Hematopoietic multipotent progenitor cell treated with erythropoietin and hydrocortisone succinate and interleukin-3 and kit ligand, for 17 days (in vitro differentiated cells): ENCODE results near the gene N4BP2.

Experiments
- DNase-seq: peaks from one replicate; pipeline ENCODE4 v3.0.0-alpha.2; 2015; ENCODE audit warnings: low spot score

The N4BP2 gene

DNA sequence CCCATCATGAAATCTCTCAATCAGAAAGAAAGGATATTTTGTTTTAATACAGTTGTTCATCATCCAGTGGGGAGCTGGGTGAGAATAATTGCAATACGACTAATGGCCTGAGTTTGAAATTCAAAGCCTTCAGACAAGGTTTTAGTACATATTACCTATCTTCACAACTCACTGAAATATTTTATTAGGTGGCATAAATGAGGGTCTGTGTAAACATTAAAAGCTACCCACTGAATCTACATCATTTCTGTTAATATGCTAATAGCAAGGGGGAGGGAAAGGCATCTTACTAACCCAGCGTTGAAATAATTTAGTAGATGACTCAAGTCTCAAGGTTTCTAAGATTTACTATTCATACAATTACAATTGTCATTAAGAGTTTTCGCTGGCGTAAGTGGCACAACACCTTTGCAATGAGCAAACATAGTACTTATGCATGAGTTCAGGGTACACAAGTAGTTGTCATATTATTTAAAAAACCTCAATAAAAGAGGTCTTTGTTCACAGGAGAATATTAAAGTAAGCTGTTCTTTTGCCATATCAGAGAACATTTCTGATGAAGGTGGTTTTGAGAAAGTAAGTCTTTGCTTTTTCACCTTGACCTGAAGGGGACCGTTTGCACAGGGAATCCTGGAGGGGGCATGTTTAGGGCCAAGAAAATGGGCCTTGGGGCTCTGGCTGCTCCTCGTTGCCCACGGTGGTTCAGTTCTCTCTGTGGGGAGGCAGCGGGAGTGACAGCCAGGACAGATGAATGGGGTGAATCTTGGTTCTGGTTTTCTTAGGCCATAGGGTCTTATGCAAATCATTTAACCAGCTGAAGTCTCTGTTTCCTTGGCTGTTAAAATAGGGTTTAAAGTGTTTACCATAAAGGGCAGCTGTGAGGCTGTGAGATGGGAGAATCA lies 135.7 kb downstream of the N4BP2 start:
- DNase-seq, result no peak

DNA sequence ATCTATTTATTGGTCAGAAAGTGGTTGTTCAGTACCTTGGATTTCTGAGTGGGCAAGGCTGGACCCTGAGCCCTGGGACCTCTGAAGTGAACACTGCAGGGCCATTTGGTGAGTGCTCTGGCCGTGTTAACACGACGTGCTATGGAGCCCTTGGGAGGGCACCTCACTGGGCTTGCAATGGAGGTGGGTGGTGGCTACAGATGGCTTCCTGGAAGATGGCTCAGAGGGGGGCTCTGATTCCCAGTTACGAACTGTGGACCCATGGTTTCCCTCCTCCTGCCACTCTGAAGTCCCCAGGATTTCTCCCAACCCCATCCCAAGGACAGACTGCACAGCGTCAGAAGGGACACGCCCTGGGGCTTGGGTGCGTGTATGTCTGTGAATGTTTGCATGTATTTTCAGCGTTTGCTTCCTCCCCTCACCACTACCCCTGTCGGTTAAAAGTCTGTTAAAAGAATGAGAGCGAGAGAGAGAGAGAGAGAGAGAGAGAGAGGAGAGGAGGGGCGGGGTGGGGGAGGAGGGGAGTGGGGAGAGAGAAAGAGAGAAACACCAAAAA lies 136.4 kb downstream of the N4BP2 start:
- no peak for DNase-seq

DNA sequence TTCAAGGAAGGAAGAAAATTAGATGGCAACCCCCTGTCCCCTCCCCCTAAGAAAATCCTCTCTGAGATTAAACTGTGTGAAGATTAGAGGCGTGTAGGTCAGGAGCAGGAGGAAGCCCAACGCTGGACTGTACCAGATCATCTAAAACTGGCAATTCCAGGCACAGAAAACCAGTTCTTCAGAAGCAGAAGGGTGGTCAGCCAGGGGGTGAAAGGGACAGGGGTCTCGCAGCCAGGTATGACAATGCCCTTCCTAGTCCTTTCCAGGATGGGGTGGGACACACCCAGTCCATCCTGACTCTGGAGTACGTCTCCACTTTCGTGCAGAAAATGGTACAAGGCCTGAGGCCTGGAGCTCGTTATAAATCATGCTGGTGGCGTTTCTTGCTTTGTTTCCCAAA lies 136.9 kb downstream of the N4BP2 start:
- DNase-seq, result no peak

DNA sequence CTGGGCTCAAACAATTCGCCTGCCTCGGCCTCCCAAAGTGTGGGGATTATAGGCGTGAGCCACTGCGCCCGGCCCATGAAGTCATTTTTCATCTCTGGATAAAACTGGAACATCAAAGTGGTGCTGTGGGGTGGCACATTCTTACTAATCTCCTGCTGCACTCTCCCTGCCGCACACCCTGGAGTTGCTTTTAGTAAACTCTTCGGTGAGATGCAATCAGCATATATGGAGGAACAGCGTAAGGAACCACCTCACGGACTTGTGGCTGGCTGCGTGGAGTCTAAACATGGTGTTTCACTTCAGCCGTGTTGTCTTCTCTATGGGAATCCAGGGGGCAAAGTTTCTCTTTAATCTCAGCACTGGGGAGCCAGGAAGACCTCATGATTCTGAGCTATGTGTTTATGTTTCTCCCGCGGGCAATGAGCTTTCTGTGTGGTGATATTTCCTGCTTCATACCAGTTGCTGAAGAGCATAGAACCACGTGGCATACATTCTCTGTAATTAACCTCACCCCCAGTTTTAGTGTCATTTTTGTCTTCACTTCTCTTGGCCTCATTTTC lies 138.0 kb downstream of the N4BP2 start:
- no peak for DNase-seq

- DNase-seq, result no peak
Measured at GRCh38 chr4:40195182-40196177, 138.8 kb downstream of the N4BP2 start.

DNA sequence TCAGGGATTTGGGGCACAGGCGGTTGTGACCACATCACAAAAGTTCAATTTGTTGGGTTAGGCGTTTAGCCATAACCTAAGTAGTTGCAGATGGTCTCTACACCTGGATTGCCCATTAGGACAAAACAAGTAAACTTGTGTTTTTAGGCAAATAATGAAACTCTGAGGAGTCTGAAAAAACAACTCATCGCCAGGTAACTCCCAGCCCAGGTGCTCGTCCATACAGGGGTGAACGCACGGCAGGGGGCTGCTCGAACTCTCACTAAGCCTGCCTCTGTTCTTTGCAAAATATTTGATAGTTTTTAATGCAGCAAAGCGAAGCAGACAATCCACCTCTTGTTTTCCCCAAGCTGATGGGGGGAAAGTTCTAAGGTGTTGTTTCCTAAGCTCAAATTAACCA lies 139.6 kb downstream of the N4BP2 start:
- DNase-seq, result no peak

GRCh38 chr4:40196724-40197281 lies 140.2 kb downstream of the N4BP2 start, which contains the start of gene RHOH:
TSS of gene RHOH (plus strand) at chr4:40197031. CDS start at chr4:40243387, 46,356 bp downstream.
- DNase-seq, result no peak

DNA sequence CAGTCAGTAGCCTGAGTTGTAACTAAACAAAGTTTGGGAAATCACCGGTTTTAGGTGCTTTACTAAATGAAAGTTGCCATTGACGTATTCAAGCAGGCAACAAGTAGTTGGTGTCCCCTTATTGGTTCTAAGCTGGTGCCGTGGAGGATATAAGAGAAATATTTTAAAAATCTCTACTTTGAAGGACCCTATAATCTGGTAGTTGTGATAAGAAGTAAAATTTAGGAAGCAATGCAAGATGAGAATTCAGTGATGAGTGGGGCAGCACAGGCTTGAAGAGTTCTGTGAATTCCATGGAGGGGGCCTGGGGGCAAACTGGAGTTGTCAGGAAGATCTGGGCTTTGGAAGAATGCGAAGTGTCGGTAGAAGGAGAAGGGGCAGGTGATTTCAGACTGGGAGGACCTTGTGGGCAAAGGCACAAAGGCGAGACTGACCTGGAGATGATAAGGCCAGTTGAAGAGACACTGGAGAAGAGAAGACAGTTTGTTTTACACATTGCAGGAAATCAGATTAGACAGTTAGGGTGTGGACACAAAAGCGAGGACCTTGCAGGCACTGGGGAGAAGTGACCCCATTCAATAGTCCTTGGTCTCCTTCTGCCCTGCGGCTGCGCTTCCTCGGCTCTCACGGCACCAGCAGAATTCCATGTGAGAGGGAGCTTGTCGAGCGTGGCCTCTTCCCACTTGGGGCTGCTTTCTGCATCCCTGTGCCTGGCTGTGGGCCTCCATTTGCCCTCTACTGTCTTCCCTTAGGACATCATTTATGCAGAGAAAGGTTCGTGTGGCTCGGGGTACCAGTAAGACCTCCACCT lies 141.4 kb downstream of the N4BP2 start:
- DNase-seq, result peak; percentile 24

- DNase-seq, result peak; percentile 21
Measured at GRCh38 chr4:40199179-40199670, 142.6 kb downstream of the N4BP2 start.

- DNase-seq, result peak; percentile 28
Measured at GRCh38 chr4:40199999-40200874, 143.6 kb downstream of the N4BP2 start.

DNA sequence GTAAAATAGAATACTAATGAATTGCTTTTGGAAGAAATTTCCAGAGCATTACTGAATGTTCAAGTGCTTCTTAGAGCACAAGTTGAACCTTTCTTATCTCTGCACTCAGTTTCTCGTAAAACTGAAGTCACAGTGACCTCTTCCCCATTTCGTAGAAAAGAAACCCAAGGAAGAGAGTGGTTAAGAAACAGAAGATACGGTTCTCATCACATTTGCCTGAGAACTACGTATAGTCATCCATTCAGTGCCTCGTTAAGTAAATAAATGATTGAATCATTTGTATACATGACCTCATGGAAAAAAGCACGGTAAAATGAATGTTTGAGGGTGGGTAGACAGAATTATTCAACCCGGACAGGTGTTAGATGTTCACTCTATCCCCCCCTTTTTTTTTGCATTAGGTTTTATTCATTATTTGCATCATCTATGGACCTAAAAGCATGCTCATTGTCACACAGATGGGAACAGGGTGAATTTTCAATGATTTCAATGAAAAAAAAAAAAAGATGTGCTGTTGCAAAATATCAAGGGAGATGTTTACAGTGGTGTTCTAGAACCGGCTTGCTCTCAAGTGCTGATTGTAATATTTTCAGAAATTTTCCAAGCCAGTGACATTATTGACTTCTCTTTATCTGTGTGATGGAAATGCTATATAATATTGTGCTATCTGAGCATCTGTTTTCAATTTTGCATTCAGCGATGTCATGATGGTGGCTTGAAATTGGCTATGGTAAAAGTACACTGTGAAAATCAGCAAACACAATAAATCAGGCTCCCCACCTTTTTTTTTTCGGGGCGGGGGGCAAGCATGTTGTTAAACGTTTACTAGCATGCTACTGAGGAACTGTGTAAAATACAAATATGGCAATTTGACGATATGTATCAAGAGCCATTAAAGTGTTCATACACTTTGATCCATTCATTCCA lies 144.5 kb downstream of the N4BP2 start:
- peak; percentile 44 for DNase-seq

DNA sequence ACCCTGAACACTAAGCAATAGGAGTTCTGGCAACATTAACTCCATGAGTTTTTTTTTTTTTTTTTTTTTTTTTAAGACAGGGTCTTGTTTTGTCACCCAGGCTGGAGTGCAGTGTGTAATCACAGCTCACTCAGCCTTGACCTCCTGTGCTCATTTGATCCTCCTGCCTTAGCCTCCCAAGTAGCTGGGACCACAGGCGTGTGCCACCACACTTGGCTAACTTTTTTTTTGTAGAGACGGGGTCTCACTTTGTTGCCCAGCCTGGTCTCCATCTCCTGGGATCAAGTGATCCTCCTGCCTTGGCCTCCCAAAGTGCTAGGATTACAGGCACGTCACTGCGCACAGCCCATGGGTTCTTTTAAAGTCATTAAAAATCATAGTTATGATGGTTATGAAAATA lies 145.2 kb downstream of the N4BP2 start:
- DNase-seq, result no peak

DNA sequence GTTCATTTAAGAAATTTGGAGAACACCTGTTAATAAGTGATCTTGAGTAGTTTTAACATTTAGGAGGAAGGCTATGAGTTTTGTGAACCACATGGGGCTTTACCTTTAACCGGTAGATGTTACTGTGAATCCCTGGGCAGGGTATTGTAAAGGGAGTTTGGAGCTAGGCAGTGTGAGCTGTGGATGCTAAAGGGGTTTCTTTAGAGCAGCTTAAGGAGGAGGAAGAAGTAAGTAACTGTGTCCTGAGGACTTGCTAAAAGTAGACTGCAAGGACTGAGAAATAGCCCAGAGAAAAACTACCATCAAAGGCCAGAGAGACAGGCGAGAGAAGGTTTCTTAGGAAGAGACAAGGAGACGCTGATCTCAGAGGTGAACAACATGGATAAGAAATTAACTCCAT lies 145.8 kb downstream of the N4BP2 start:
- no peak for DNase-seq

DNA sequence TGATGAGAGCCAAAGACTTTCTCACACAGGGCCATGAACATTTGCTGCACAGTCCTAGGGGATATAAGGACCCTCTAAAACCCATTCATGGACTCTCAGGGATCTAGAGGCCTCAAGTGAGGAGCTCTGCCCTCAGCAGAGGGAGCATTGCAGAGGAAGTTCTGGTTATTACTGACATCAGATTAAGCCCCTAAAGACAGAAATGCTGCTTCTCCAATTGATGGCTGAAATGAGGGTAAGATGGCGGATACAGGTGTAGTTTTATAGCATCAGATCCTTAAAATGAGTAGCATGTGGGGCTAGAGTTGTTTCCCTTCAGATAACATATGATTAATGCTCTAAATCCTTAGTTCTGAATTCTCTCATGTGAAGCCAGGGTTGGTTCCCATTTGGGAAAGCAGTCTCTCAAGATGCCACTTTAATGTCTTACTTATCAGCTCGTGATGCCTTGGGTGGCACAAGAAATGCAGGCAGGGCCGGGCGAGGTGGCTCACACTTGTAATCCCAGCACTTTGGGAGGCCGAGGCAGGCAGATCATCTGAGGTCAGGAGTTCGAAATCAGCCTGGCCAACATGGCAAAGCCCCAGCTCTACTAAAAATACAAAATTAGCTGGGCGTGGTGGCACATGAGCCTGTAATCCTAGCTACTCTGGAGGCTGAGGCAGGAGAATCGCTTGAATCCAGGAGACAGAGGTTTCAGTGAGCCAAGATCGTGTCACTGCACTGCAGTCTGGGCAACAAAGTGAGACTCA lies 148.0 kb downstream of the N4BP2 start:
- no peak for DNase-seq

- peak; percentile 34 for DNase-seq
Measured at GRCh38 chr4:40205259-40206198, 148.9 kb downstream of the N4BP2 start.

DNA sequence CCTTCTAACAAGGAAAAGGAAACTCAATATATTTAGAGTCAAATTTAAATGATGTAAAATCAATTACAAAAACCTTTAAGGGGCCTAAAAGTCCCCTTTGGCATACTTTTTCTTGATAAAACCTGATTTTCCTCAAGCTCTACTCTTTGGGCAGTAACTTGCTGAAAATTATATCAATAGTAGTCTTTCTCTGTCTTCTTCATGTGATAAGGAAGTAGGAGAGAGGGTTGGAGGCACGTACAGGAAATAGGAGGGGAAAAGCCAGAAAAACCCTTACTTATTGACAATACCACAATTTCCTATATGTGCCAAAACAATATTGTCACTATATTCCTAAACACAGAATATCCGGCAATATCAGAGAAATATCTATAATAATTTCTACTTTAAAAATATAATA lies 149.8 kb downstream of the N4BP2 start:
- no peak for DNase-seq
